ENCODE measurements around the gene WDR35. TPM values are rescaled to one million over a fixed set of nuclear protein-coding genes. Genes with fewer than 3 reads are reported as not detected.

WDR35 gene
- total RNA-seq = 13.6 and 16.7 TPM in 2 replicates

GRCh38 chr2:19989667-19990415, at the start of gene WDR35:
TSS of gene WDR35 (minus strand) at chr2:19990105. CDS start at chr2:19990015, 90 bp downstream.
- DNase-seq (ENCODE audit: low read depth, low spot score) = no peak

GRCh38 chr2:20037660-20038059, 47.8 kb upstream of the WDR35 start:
- DNase-seq (ENCODE audit: low read depth, low spot score) = no peak

- DNase-seq (ENCODE audit: low read depth, low spot score) = no peak
Observed at GRCh38 chr2:20035955-20036666, 46.2 kb upstream of the WDR35 start.

- peak; percentile 56 for DNase-seq (ENCODE audit: low read depth, low spot score)
Observed at GRCh38 chr2:20034821-20035220, 44.9 kb upstream of the WDR35 start.

GRCh38 chr2:20034218-20034617, 44.3 kb upstream of the WDR35 start:
- no peak for DNase-seq (ENCODE audit: low read depth, low spot score)

- DNase-seq (ENCODE audit: low read depth, low spot score) = no peak
Observed at GRCh38 chr2:20033322-20033721, 43.4 kb upstream of the WDR35 start.

GRCh38 chr2:20030224-20030623, 40.3 kb upstream of the WDR35 start:
- no peak for DNase-seq (ENCODE audit: low read depth, low spot score)

GRCh38 chr2:20027705-20028434, 38.0 kb upstream of the WDR35 start:
- DNase-seq (ENCODE audit: low read depth, low spot score) = no peak

- DNase-seq (ENCODE audit: low read depth, low spot score) = no peak
Observed at GRCh38 chr2:20027260-20027677, 37.4 kb upstream of the WDR35 start.

- no peak for DNase-seq (ENCODE audit: low read depth, low spot score)
Observed at GRCh38 chr2:20025065-20025786, 35.3 kb upstream of the WDR35 start.

GRCh38 chr2:20023688-20024087, 33.8 kb upstream of the WDR35 start:
- DNase-seq (ENCODE audit: low read depth, low spot score) = no peak

- no peak for DNase-seq (ENCODE audit: low read depth, low spot score)
Observed at GRCh38 chr2:20021405-20022009, 31.6 kb upstream of the WDR35 start.

- no peak for DNase-seq (ENCODE audit: low read depth, low spot score)
Observed at GRCh38 chr2:20019747-20020146, 29.8 kb upstream of the WDR35 start.

- DNase-seq (ENCODE audit: low read depth, low spot score) = no peak
Observed at GRCh38 chr2:20018601-20019152, 28.8 kb upstream of the WDR35 start.

- DNase-seq (ENCODE audit: low read depth, low spot score) = no peak
Observed at GRCh38 chr2:20016346-20016745, 26.4 kb upstream of the WDR35 start.

- DNase-seq (ENCODE audit: low read depth, low spot score) = no peak
Observed at GRCh38 chr2:20015482-20016083, 25.7 kb upstream of the WDR35 start.

- no peak for DNase-seq (ENCODE audit: low read depth, low spot score)
Observed at GRCh38 chr2:20013126-20013849, 23.4 kb upstream of the WDR35 start.

GRCh38 chr2:20012282-20013125, 22.6 kb upstream of the WDR35 start, which contains the start of gene MATN3:
TSS of gene MATN3 (minus strand) at chr2:20012668. CDS start at chr2:20012631, 37 bp downstream.
- DNase-seq (ENCODE audit: low read depth, low spot score) = no peak

- DNase-seq (ENCODE audit: low read depth, low spot score) = no peak
Observed at GRCh38 chr2:20012032-20012281, 22.1 kb upstream of the WDR35 start.
